ENCODE results near the gene UTP15. TPM values are rescaled to one million over a fixed set of nuclear protein-coding genes. Genes with fewer than 3 reads are reported as not detected.

Gene UTP15
- total RNA-seq (2021; ENCODE audit: unreplicated experiment) (38.8 TPM), Bru-seq, nascent RNA (percentile 88 among the genes with signal in this experiment), BruChase-seq, experiment 1, labeled RNA remaining after a 2-hour chase (percentile 95 among the genes with signal in this experiment), BruChase-seq, experiment 2, labeled RNA remaining after a 6-hour chase (percentile 88 among the genes with signal in this experiment)
- polyA plus RNA-seq (2012; ENCODE audit: insufficient read length), result 8.5 TPM
- long read RNA-seq, transcript UTP15-201 (13 exons, 3,687 nt), result major isoform, 26 of 30 reads
- long read RNA-seq, partial matches to known transcripts, result 3 of 30 reads
- long read RNA-seq, other reads (novel, unspliced or antisense), result 1 of 30 reads

GRCh38 chr5:73565139-73565968 is at the start of gene UTP15, which contains the start of gene ANKRA2:
Gene UTP15, plus strand, starts transcription at chr5:73565743. Its CDS starts 1,602 bp downstream, at chr5:73567345.
Gene ANKRA2, minus strand, starts transcription at chr5:73565639. Its CDS starts 2,758 bp downstream, at chr5:73562881.
- H3K36me3 ChIP-seq (ENCODE audit: control insufficient read depth, insufficient read depth, low read length), result peaks cover 7% of the 10 kb centered on the region
- no peaks in the 10 kb centered on the region for H3K27me3 ChIP-seq (ENCODE audit: control insufficient read depth, insufficient read depth, low read length)
- CTCF ChIA-PET, result interaction anchor here (0.7 kb wide), 1 partner anchor 228 kb away, joined by 3 read pairs; no protein-coding TSS in a partner anchor
- intact Hi-C loops (cut with micrococcal nuclease; ENCODE audit: unreplicated experiment) (no loop called here), in situ Hi-C loops (cut with HindIII; ENCODE audit: low pct_unique_long_range_greater_than_20kb, low sequenced_read_pairs) (no loop called here)
- H3K4me1 ChIP-seq (ENCODE audit: control insufficient read depth, insufficient read depth, low read length), result peaks cover 19% of the 10 kb centered on the region; the same call in 1 of the 2 replicates
- TF ChIP-seq SIN3A (IDR thresholded peaks at IDR 0.05; ENCODE audit: borderline replicate concordance, insufficient read depth, low read depth, low read length) (peak; percentile 82), POLR2AphosphoS5 (IDR thresholded peaks at IDR 0.05; ENCODE audit: low read depth, low read length) (peak; percentile 76), TCF7L2 (IDR thresholded peaks at IDR 0.05; ENCODE audit: low read depth, low read length) (no peak), CTCF (IDR thresholded peaks at IDR 0.05) (no peak), REST (IDR thresholded peaks at IDR 0.05; ENCODE audit: insufficient read depth in 1 of 2, low read depth in 2 of 2, low read length in 1 of 2) (0 out of 4 replicates have a peak, but pooled peaks of 1 of the 2 experiments have one; percentile 57)
- POLR2A ChIA-PET, result interaction anchor here (0.6 kb wide), 1 partner anchor 252 kb away, joined by 3 read pairs; no protein-coding TSS in a partner anchor
- no TSS peak for BruUV-seq (replicated peaks)
- peak within 1 kb of the TSS; percentile 99 for H3K27ac ChIP-seq (ENCODE audit: low read length)
- peak within 1 kb of the TSS; percentile 98 to 100 for H3K4me3 ChIP-seq (ENCODE audit: low read depth in 2 of 2, low read length in 2 of 2)
- peak; percentile 97 for ATAC-seq
- H3K9me3 ChIP-seq (ENCODE audit: control insufficient read depth, insufficient read depth, low read depth, low read length), result no peaks in the 10 kb centered on the region
- peak; percentile 85 for DNase-seq (ENCODE audit: low read depth, low spot score)

- H3K27me3 ChIP-seq (ENCODE audit: control insufficient read depth, insufficient read depth, low read length), result no peaks in the 10 kb centered on the region
- no peaks in the 10 kb centered on the region for H3K36me3 ChIP-seq (ENCODE audit: control insufficient read depth, insufficient read depth, low read length)
- no TSS peak for BruUV-seq (replicated peaks)
- in situ Hi-C loops (cut with HindIII; ENCODE audit: low pct_unique_long_range_greater_than_20kb, low sequenced_read_pairs) (no loop called here), intact Hi-C loops (cut with micrococcal nuclease; ENCODE audit: unreplicated experiment) (loop anchor here (2.0 kb wide), 2 partner anchors 17 to 41 kb away; no protein-coding TSS in a partner anchor)
- no peak for TF ChIP-seq SIN3A (IDR thresholded peaks at IDR 0.05; ENCODE audit: borderline replicate concordance, insufficient read depth, low read depth, low read length)
- TF ChIP-seq POLR2AphosphoS5 (IDR thresholded peaks at IDR 0.05; ENCODE audit: low read depth, low read length), result no peak
- TF ChIP-seq TCF7L2 (IDR thresholded peaks at IDR 0.05; ENCODE audit: low read depth, low read length), result no peak
- peak; percentile 90 for TF ChIP-seq CTCF (IDR thresholded peaks at IDR 0.05)
- TF ChIP-seq REST (IDR thresholded peaks at IDR 0.05; ENCODE audit: insufficient read depth in 1 of 2, low read depth in 2 of 2, low read length in 1 of 2), result no peak
- no peaks in the 10 kb centered on the region for H3K9me3 ChIP-seq (ENCODE audit: control insufficient read depth, insufficient read depth, low read depth, low read length)
- no peaks in the 10 kb centered on the region for H3K4me1 ChIP-seq (ENCODE audit: control insufficient read depth, insufficient read depth, low read length)
- peak; percentile 82 for DNase-seq (ENCODE audit: low read depth, low spot score)
- ChIA-PET CTCF (interaction anchor here (0.6 to 1.6 kb wide), 5 partner anchors 10 to 1121 kb away, joined by 3 to 6 read pairs (median 4); partner anchors contain the start of gene ENC1), POLR2A (no interaction called here)
- ATAC-seq, result peak; percentile 99
- H3K4me3 ChIP-seq (ENCODE audit: low read depth in 2 of 2, low read length in 2 of 2), result no peak overlapping the region
- no peak overlapping the region for H3K27ac ChIP-seq (ENCODE audit: low read length)
Measured at GRCh38 chr5:73519531-73520283, 45.8 kb upstream of the UTP15 start.

All from Panc1 (cell line).